CD4-positive, alpha-beta memory T cell (primary cell): ENCODE measurements around the gene KIAA1958. TPM values are rescaled to one million over a fixed set of nuclear protein-coding genes. Genes with fewer than 3 reads are reported as not detected.

ENCODE experiments used
- CTCF ChIA-PET: fragments of 350-600 bp; sonication (Branson Sonifier 250); formaldehyde crosslinking; loops from one replicate; lab custom pipeline; 2021; ENCODE audit warnings: inconsistent platforms; ENCODE audit not compliant: partially characterized antibody; lab: Charles Lee
- POLR2A ChIA-PET: fragments of 350-600 bp; sonication (Branson Sonifier 250); formaldehyde crosslinking; loops from one replicate; lab custom pipeline; 2021; ENCODE audit not compliant: partially characterized antibody; lab: Charles Lee
- DNase-seq, 5 donors: peaks; one replicate each; pipeline versions ENCODE4 v3.0.0 to v3.0.0-alpha.2; 2020 to 2022; ENCODE audit warnings: mixed read lengths in 1 of 5
- H3K27ac ChIP-seq: one replicate; pipeline ENCODE4 v1.7.0; 2013; ENCODE audit warnings: low read depth, low read length
- H3K27me3 ChIP-seq: 2 replicates; pipeline ENCODE4 v1.7.0; 2013; ENCODE audit warnings: mild to moderate bottlenecking, low read length, moderate library complexity; ENCODE audit not compliant: insufficient read depth
- H3K36me3 ChIP-seq: 2 replicates; pipeline ENCODE4 v1.7.0; 2013; ENCODE audit warnings: mild to moderate bottlenecking, low read length, moderate library complexity; ENCODE audit not compliant: insufficient read depth
- H3K4me1 ChIP-seq: 2 replicates; pipeline ENCODE4 v1.7.0; 2013; ENCODE audit warnings: mild to moderate bottlenecking, low read length, moderate library complexity; ENCODE audit not compliant: insufficient read depth
- H3K4me3 ChIP-seq, 2 donors: one replicate each; pipeline ENCODE4 v1.7.0; 2013; ENCODE audit warnings: low read length in 2 of 2, mild to moderate bottlenecking in 1 of 2
- H3K9me3 ChIP-seq, 2 donors: one replicate each; pipeline ENCODE4 v1.7.0; 2013; ENCODE audit warnings: low read length in 2 of 2, control low read depth in 1 of 2; ENCODE audit not compliant: control insufficient read depth in 1 of 2
- H3K27ac Mint-ChIP-seq, 7 donors: one replicate each; pipeline ENCODE4 v1.8.0; 2020 to 2021; ENCODE audit warnings: mixed read lengths in 7 of 7, mild to moderate bottlenecking in 6 of 7, inconsistent platforms in 3 of 7, moderate library complexity in 3 of 7
- H3K27me3 Mint-ChIP-seq, 2 donors: one replicate each; pipeline ENCODE4 v1.8.0; 2020 to 2021; ENCODE audit warnings: mixed read lengths in 2 of 2
- H3K36me3 Mint-ChIP-seq, 2 donors: one replicate each; pipeline ENCODE4 v1.8.0; 2020 to 2021; ENCODE audit warnings: mixed read lengths in 2 of 2, inconsistent platforms in 1 of 2, mild to moderate bottlenecking in 1 of 2
- H3K4me1 Mint-ChIP-seq, 4 donors: one replicate each; pipeline ENCODE4 v1.8.0; 2020 to 2021; ENCODE audit warnings: mixed read lengths in 4 of 4, mild to moderate bottlenecking in 1 of 4
- H3K4me3 Mint-ChIP-seq, 8 donors: one replicate each; pipeline ENCODE4 v1.8.0; 2020 to 2021; ENCODE audit warnings: mixed read lengths in 8 of 8, mild to moderate bottlenecking in 7 of 8, moderate library complexity in 6 of 8, inconsistent platforms in 3 of 8
- H3K9me3 Mint-ChIP-seq, 8 donors: one replicate each; pipeline ENCODE4 v1.8.0; 2020 to 2021; ENCODE audit warnings: mixed read lengths in 8 of 8, mild to moderate bottlenecking in 5 of 8, inconsistent platforms in 3 of 8, moderate library complexity in 1 of 8
- intact Hi-C: fragments of 100-400 bp; cut with micrococcal nuclease; formaldehyde crosslinking; loops from one replicate; pipeline ENCODE4 v1.15.1; 2023
- polyA plus RNA-seq, 2 donors: library from polyadenylated mRNA; unstranded; fragments of 300-500 nt; fragmentation: Illumina TruSeq; gene quantifications; one replicate each; pipeline ENCODE4 v1.2.3, GENCODE V29; 2021
- total RNA-seq, 2 experiments: library from RNA; stranded (reverse); gene quantifications; one replicate each; pipeline ENCODE4 v1.2.3, GENCODE V29; 2021

Gene KIAA1958
- total and polyA plus RNA-seq, 4 experiments from 2014 or later, result 0.63 to 5.1 (median 2.8) TPM

GRCh38 chr9:112559629-112560413, 73.2 kb downstream of the KIAA1958 start:
- Histone ChIP-seq H3K27me3 (no peaks in the 10 kb centered on the region), H3K9me3 (no peaks in the 10 kb centered on the region), H3K36me3 (no peaks in the 10 kb centered on the region), H3K27ac (no peak overlapping the region), H3K4me3 (no peak overlapping the region), H3K4me1 (no peaks in the 10 kb centered on the region)
- no peaks in the 10 kb centered on the region for H3K4me1 Mint-ChIP-seq
- intact Hi-C loops, result no loop called here
- no peak for DNase-seq
- ChIA-PET CTCF (no interaction called here), POLR2A (no interaction called here)
- H3K27ac Mint-ChIP-seq, result no peak overlapping the region
- no peaks in the 10 kb centered on the region for H3K36me3 Mint-ChIP-seq
- H3K9me3 Mint-ChIP-seq, result no peaks in the 10 kb centered on the region
- no peak overlapping the region for H3K4me3 Mint-ChIP-seq
- no peaks in the 10 kb centered on the region for H3K27me3 Mint-ChIP-seq

GRCh38 chr9:112562235-112562958, 75.8 kb downstream of the KIAA1958 start:
- Mint-ChIP-seq H3K4me1 (no peaks in the 10 kb centered on the region), H3K27me3 (no peaks in the 10 kb centered on the region), H3K9me3 (no peaks in the 10 kb centered on the region), H3K36me3 (no peaks in the 10 kb centered on the region), H3K4me3 (no peak overlapping the region), H3K27ac (no peak overlapping the region)
- no peaks in the 10 kb centered on the region for H3K9me3 ChIP-seq
- POLR2A ChIA-PET, result no interaction called here
- no peak overlapping the region for H3K4me3 ChIP-seq
- no peak overlapping the region for H3K27ac ChIP-seq
- H3K36me3 ChIP-seq, result no peaks in the 10 kb centered on the region
- H3K27me3 ChIP-seq, result no peaks in the 10 kb centered on the region
- DNase-seq, result no peak
- H3K4me1 ChIP-seq, result no peaks in the 10 kb centered on the region
- CTCF ChIA-PET, result no interaction called here
- intact Hi-C loops, result no loop called here

DNA sequence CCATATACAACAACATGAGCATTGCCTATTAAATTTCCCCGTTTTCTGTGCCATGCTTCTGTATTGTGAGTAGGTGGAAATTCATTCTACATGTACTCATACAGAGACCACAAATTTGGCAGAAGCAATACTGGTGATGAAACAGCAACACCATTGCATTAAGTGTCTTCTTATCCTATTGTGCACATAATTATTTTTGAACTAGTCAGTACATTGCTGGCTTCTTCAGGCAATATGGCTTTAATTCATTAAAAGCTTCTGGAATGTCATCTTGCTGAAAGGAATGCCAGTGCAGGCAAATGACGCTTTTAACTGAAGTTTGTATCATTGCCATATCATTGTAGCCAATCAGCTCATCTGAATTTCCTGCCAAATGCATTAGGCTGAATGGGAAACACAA, 82.6 kb downstream of the KIAA1958 start:
- H3K27me3 Mint-ChIP-seq, result no peaks in the 10 kb centered on the region
- ChIA-PET CTCF (no interaction called here), POLR2A (no interaction called here)
- no peaks in the 10 kb centered on the region for H3K9me3 Mint-ChIP-seq
- Histone ChIP-seq H3K4me3 (no peak overlapping the region), H3K27me3 (no peaks in the 10 kb centered on the region), H3K9me3 (no peaks in the 10 kb centered on the region), H3K36me3 (no peaks in the 10 kb centered on the region), H3K4me1 (no peaks in the 10 kb centered on the region), H3K27ac (no peak overlapping the region)
- H3K27ac Mint-ChIP-seq, result no peak overlapping the region
- no peak overlapping the region for H3K4me3 Mint-ChIP-seq
- H3K4me1 Mint-ChIP-seq, result no peaks in the 10 kb centered on the region
- H3K36me3 Mint-ChIP-seq, result peaks cover 0 to under 1% of the 10 kb centered on the region in 2 donors
- intact Hi-C loops, result no loop called here
- DNase-seq, result no peak

DNA sequence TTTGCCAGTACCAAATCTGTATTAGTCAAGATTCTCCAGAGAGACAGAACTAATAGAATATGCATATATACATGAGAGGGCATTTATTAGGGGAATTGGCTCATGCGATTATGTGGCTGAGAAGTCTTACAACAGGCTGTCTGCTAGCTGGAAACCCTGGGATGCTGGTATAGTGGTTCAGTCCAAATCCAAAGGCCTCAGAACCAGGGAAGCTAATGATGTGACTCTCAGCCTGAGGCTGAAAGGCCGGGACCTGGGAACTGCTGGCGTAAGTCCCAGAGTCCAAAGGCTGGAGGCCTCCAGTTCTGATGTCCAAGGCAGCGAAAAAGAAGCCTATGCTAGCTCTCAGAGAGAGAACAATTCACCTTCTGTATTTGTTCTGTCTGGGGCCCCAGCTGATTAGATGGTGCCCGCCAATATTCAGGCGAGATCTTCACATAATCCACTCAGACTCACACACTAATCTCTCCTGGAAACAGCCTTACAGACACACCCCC, 84.1 kb downstream of the KIAA1958 start:
- H3K27ac ChIP-seq, result no peak overlapping the region
- no peaks in the 10 kb centered on the region for H3K9me3 ChIP-seq
- ChIA-PET CTCF (no interaction called here), POLR2A (no interaction called here)
- no peak overlapping the region for H3K27ac Mint-ChIP-seq
- no peaks in the 10 kb centered on the region for H3K4me1 Mint-ChIP-seq
- peaks cover 0 to 12% of the 10 kb centered on the region in 2 donors for H3K36me3 Mint-ChIP-seq
- no peaks in the 10 kb centered on the region for H3K4me1 ChIP-seq
- H3K9me3 Mint-ChIP-seq, result no peaks in the 10 kb centered on the region
- intact Hi-C loops, result no loop called here
- H3K36me3 ChIP-seq, result no peaks in the 10 kb centered on the region
- H3K4me3 ChIP-seq, result no peak overlapping the region
- no peak overlapping the region for H3K4me3 Mint-ChIP-seq
- no peaks in the 10 kb centered on the region for H3K27me3 Mint-ChIP-seq
- DNase-seq, result no peak
- no peaks in the 10 kb centered on the region for H3K27me3 ChIP-seq

DNA sequence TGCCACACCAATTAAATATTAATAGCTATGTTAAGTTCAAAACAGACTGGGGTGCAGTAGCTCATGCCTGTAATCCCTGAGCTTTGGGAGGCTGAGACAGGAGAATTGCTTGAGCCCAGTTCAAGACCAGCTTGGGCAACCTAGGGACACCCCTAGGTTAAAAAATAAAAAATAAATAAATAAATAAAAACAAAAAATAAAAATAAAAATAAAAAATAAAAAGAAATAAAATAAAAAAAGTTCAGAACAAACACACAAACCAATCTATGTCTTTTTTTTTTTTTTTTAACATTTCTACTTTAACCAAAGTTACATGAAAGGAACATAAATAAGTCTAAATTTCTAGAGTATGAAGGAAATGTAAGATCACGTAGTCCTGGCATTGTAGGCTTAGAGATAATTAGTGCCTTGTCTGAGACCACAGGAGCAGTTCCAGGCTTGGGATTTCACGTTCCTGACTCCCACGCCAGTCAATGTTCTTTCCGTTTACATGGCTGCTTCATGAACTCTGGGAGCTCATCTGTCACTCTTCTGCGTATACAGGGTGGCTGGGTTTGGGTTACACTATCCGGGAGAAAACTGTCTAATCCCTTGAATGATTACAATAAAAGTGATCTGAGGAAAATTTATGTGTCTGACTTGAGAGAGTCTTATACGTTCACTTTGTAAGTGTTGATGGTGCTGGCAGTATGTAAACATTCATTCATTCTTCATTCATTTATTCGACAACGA, 85.2 kb downstream of the KIAA1958 start:
- POLR2A ChIA-PET, result no interaction called here
- H3K4me1 Mint-ChIP-seq, result no peaks in the 10 kb centered on the region
- Histone ChIP-seq H3K27me3 (no peaks in the 10 kb centered on the region), H3K4me3 (no peak overlapping the region), H3K27ac (no peak overlapping the region), H3K36me3 (no peaks in the 10 kb centered on the region), H3K4me1 (no peaks in the 10 kb centered on the region), H3K9me3 (no peaks in the 10 kb centered on the region)
- no peak for DNase-seq
- CTCF ChIA-PET, result no interaction called here
- no peak overlapping the region for H3K27ac Mint-ChIP-seq
- intact Hi-C loops, result no loop called here
- no peaks in the 10 kb centered on the region for H3K27me3 Mint-ChIP-seq
- no peaks in the 10 kb centered on the region for H3K9me3 Mint-ChIP-seq
- H3K4me3 Mint-ChIP-seq, result no peak overlapping the region
- peaks cover 0 to 19% of the 10 kb centered on the region in 2 donors for H3K36me3 Mint-ChIP-seq

- Mint-ChIP-seq H3K4me3 (no peak overlapping the region), H3K36me3 (peaks cover 0 to 19% of the 10 kb centered on the region in 2 donors), H3K27me3 (no peaks in the 10 kb centered on the region), H3K9me3 (no peaks in the 10 kb centered on the region), H3K4me1 (no peaks in the 10 kb centered on the region), H3K27ac (no peak overlapping the region)
- H3K27ac ChIP-seq, result no peak overlapping the region
- H3K9me3 ChIP-seq, result no peaks in the 10 kb centered on the region
- H3K36me3 ChIP-seq, result no peaks in the 10 kb centered on the region
- ChIA-PET POLR2A (no interaction called here), CTCF (no interaction called here)
- intact Hi-C loops, result no loop called here
- no peak overlapping the region for H3K4me3 ChIP-seq
- no peaks in the 10 kb centered on the region for H3K27me3 ChIP-seq
- H3K4me1 ChIP-seq, result no peaks in the 10 kb centered on the region
- no peak for DNase-seq
Measured at GRCh38 chr9:112572416-112572815, 85.8 kb downstream of the KIAA1958 start.

DNA sequence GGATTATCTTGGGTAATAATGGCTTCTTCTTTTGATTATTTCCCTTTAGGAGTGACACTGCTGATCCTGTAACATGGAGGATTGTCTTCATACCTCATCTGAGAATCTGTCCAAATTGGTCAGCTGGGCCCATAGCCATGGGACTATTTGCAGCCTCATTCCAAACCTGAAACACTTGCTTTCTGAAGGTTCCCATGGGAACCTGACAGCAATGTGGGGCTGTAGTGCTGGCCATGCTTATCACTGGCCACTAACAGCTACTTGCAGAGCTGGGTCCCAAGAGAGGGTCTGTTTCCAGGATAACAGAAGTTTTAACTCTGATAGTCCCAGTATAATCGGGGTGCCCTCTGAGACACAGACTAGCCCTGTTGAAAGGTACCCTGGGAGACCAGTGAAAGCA, 87.4 kb downstream of the KIAA1958 start:
- Histone ChIP-seq H3K36me3 (no peaks in the 10 kb centered on the region), H3K4me3 (no peak overlapping the region), H3K27ac (no peak overlapping the region), H3K9me3 (no peaks in the 10 kb centered on the region), H3K27me3 (no peaks in the 10 kb centered on the region), H3K4me1 (no peaks in the 10 kb centered on the region)
- DNase-seq, result no peak
- CTCF ChIA-PET, result no interaction called here
- H3K9me3 Mint-ChIP-seq, result no peaks in the 10 kb centered on the region
- H3K4me1 Mint-ChIP-seq, result no peaks in the 10 kb centered on the region
- H3K27ac Mint-ChIP-seq, result no peak overlapping the region
- peaks cover 0 to 19% of the 10 kb centered on the region in 2 donors for H3K36me3 Mint-ChIP-seq
- H3K27me3 Mint-ChIP-seq, result no peaks in the 10 kb centered on the region
- intact Hi-C loops, result no loop called here
- H3K4me3 Mint-ChIP-seq, result no peak overlapping the region
- POLR2A ChIA-PET, result no interaction called here
